ENCODE measurements around the gene CCDC188. TPM values are rescaled to one million over a fixed set of nuclear protein-coding genes. Genes with fewer than 3 reads are reported as not detected.
A peak's percentile ranks its signal among the peaks of the same experiment; 100 is the strongest.

Gene CCDC188
- total and polyA plus RNA-seq, 2 of the 4 experiments (the other 2 are of a cell fraction), result 0.10 TPM; not detected in 1

- Histone ChIP-seq H2BK20ac (ENCODE audit: low read depth, low read length) (no peak overlapping the region), H2AK5ac (ENCODE audit: low read depth, low read length) (no peak overlapping the region), H3K4me3 (ENCODE audit: insufficient read depth, low read depth, low read length) (no peak overlapping the region), H3K4me1 (ENCODE audit: control insufficient read depth, insufficient read depth, low read length) (peaks cover under 1% of the 10 kb centered on the region; the same call in 1 of the 2 replicates), H3K23ac (ENCODE audit: low read depth, low read length) (no peak overlapping the region), H2BK15ac (ENCODE audit: low read depth, low read length) (no peak overlapping the region), H3K14ac (replicated peaks; ENCODE audit: low read depth, low read length) (no peak overlapping the region), H3K4me2 (ENCODE audit: low read depth, low read length) (no peak overlapping the region), H3K9me3 (ENCODE audit: control insufficient read depth, insufficient read depth, low read length) (no peaks in the 10 kb centered on the region), H2BK120ac (ENCODE audit: low read depth, low read length) (no peak overlapping the region), H3K36me3 (ENCODE audit: control insufficient read depth, insufficient read depth, low read length) (peaks cover 53% of the 10 kb centered on the region), H3K9me1 (ENCODE audit: insufficient read depth, low read length) (peaks cover 6% of the 10 kb centered on the region; the same call in 1 of the 2 replicates), H3K9ac (ENCODE audit: low read depth, low read length) (no peak overlapping the region), H4K20me1 (ENCODE audit: insufficient read depth, low read length) (peaks cover 43% of the 10 kb centered on the region), H3K27me3 (ENCODE audit: control insufficient read depth, insufficient read depth, low read length) (no peaks in the 10 kb centered on the region), H4K8ac (ENCODE audit: low read depth in 2 of 2, low read length in 2 of 2) (no peak overlapping the region), H2AFZ (replicated peaks; ENCODE audit: low read length, poor library complexity) (peak overlapping the region; percentile 32), H3K79me1 (ENCODE audit: low read depth in 1 of 2, low read length in 2 of 2) (peaks cover 8 to 27% of the 10 kb centered on the region in 2 experiments), H2AK9ac (replicated peaks; ENCODE audit: low read depth, low read length, poor library complexity) (peak overlapping the region; percentile 50), H3K4ac (ENCODE audit: low read depth, low read length) (no peak overlapping the region), H4K91ac (ENCODE audit: insufficient read depth, low read depth, low read length) (no peak overlapping the region), H4K5ac (ENCODE audit: low read depth, low read length) (no peak overlapping the region), H3K18ac (ENCODE audit: low read depth, low read length) (no peak overlapping the region), H3K56ac (ENCODE audit: extremely low read depth, insufficient read depth, low read length) (no peak overlapping the region), H3K27ac (ENCODE audit: insufficient read depth, low read length) (no peak overlapping the region), H2BK5ac (ENCODE audit: low read depth, low read length, poor library complexity, severe bottlenecking) (peak overlapping the region; percentile 5)
- DNase-seq (no peak), ATAC-seq (ENCODE audit: low read depth) (no peak)
- ChIA-PET POLR2A (ENCODE audit: unreplicated experiment) (no interaction called here), CTCF (no interaction called here)
- TF ChIP-seq NFE2L2 (IDR thresholded peaks at IDR 0.05; ENCODE audit: low read depth, low read length) (no peak), MXI1 (IDR thresholded peaks at IDR 0.05; ENCODE audit: borderline replicate concordance, low read depth, low read length) (no peak), FOS (IDR thresholded peaks at IDR 0.05; ENCODE audit: low read depth, low read length) (no peak), ELK1 (IDR thresholded peaks at IDR 0.05; ENCODE audit: borderline replicate concordance, low read depth, low read length) (no peak), POLR2A (IDR thresholded peaks at IDR 0.05; ENCODE audit: low read depth, low read length) (no peak)
- WGBS, 2 experiments (ENCODE audit: extremely low coverage in 2 of 2, insufficient read length in 1 of 2), result 96% methylated on average over 11 of the region's 32 CpGs; no CpG with 5 or more reads in 1 of the 2 experiments
- no TSS peak for BruUV-seq (replicated peaks)
- intact Hi-C loops (cut with micrococcal nuclease) (no loop called here), in situ Hi-C loops (cut with MboI; ENCODE audit: low sequenced_read_pairs) (no loop called here), dilution Hi-C loops (cut with HindIII; ENCODE audit: low sequenced_read_pairs, unreplicated experiment) (no loop called here)
These were observed 25.4 kb downstream of the CCDC188 start for GRCh38 chr22:20125201-20126174.
